ENCODE measurements around the gene PDC. TPM values are rescaled to one million over a fixed set of nuclear protein-coding genes. Genes with fewer than 3 reads are reported as not detected.

Gene PDC
- not detected in 2 replicates for total RNA-seq

DNA sequence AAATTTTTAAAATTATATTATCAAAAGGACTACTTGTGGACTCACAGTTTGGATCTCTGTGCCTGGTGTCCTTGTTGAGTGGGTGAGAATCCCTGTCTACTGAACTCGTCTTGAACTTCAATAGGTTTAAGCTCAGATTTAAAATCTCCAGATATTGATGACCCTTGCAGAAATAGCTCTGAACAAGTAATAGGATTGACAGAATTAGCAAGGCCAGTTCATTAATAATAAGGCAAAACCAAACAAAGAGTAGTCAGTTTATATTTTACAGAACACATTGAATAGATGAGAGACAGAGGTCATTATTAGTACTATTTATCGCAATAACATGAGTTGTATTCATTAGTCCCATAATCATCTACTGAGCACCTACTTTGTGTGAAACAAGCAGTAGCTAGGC is at the start of gene PDC:
PDC (minus strand) TSS at position 101 of the 400 bp plus-strand sequence. CDS start 11,655 bp downstream, outside the sequence.

Other genes with a start within 250 kb of the PDC start
- 0.17 and 2.8 TPM in 2 replicates for gene PRG4, start 164.8 kb downstream of the PDC start, total RNA-seq
- gene TPR, start 85.9 kb downstream of the PDC start, total RNA-seq: 63.0 and 90.3 TPM in 2 replicates
- 15.5 and 18.8 TPM in 2 replicates for gene ODR4, start 85.3 kb downstream of the PDC start, total RNA-seq
- 4.8 and 5.0 TPM in 2 replicates for gene PTGS2, start 219.3 kb upstream of the PDC start, total RNA-seq

All from smooth muscle cell of trachea (primary cell).